Progenitor cell of endocrine pancreas (in vitro differentiated cells): Measurements from ENCODE around the gene IPO11. TPM values are rescaled to one million over a fixed set of nuclear protein-coding genes. Genes with fewer than 3 reads are reported as not detected.

Source experiments
- DNase-seq: peaks from one replicate; pipeline ENCODE4 v3.0.0; 2021; ENCODE audit warnings: low spot score; ENCODE audit not compliant: unreplicated experiment
- H3K27ac Mint-ChIP-seq: 2 replicates; pipeline ENCODE4 v1.8.0; 2021; ENCODE audit warnings: mild to moderate bottlenecking, moderate library complexity, mixed read lengths
- H3K27me3 Mint-ChIP-seq: 2 replicates; pipeline ENCODE4 v1.8.0; 2021; ENCODE audit warnings: mixed read lengths
- H3K36me3 Mint-ChIP-seq: 2 replicates; pipeline ENCODE4 v1.8.0; 2022; ENCODE audit warnings: mixed read lengths; ENCODE audit not compliant: insufficient read depth
- H3K4me1 Mint-ChIP-seq: 2 replicates; pipeline ENCODE4 v1.8.0; 2021; ENCODE audit warnings: low read depth, mixed read lengths
- H3K4me3 Mint-ChIP-seq: 2 replicates; pipeline ENCODE4 v1.8.0; 2021; ENCODE audit warnings: low read depth, mild to moderate bottlenecking, moderate library complexity, mixed read lengths
- H3K9me3 Mint-ChIP-seq: 2 replicates; pipeline ENCODE4 v1.8.0; 2021; ENCODE audit warnings: low read depth, mixed read lengths
- CTCF ChIP-seq: fragments of 200-600 bp; sonication (generic); IDR thresholded peaks from one replicate; pipeline ENCODE4 v1.5.0; 2021; ENCODE audit warnings: antibody characterized with exemption, mild to moderate bottlenecking; ENCODE audit not compliant: unreplicated experiment
- total RNA-seq: library from RNA; stranded (reverse); gene quantifications from 2 replicates; pipeline ENCODE4 v1.2.1, GENCODE V29; 2021

IPO11 gene
- total RNA-seq, 1 donor from 2014 or later: 32.7 TPM

GRCh38 chr5:62374090-62374489 is 38.5 kb upstream of the IPO11 start:
- no peaks in the 10 kb centered on the region for H3K4me1 Mint-ChIP-seq
- H3K9me3 Mint-ChIP-seq: no peaks in the 10 kb centered on the region
- no peak for DNase-seq
- peaks cover 18% of the 10 kb centered on the region for H3K36me3 Mint-ChIP-seq
- H3K27me3 Mint-ChIP-seq: no peaks in the 10 kb centered on the region
- TF ChIP-seq CTCF: no peak
- H3K27ac Mint-ChIP-seq: no peak overlapping the region
- H3K4me3 Mint-ChIP-seq: no peak overlapping the region

GRCh38 chr5:62375627-62376026 is 36.9 kb upstream of the IPO11 start:
- DNase-seq: no peak
- H3K27me3 Mint-ChIP-seq: no peaks in the 10 kb centered on the region
- H3K4me1 Mint-ChIP-seq: no peaks in the 10 kb centered on the region
- no peak overlapping the region for H3K27ac Mint-ChIP-seq
- no peak for TF ChIP-seq CTCF
- H3K9me3 Mint-ChIP-seq: no peaks in the 10 kb centered on the region
- H3K36me3 Mint-ChIP-seq: peaks cover 23% of the 10 kb centered on the region
- H3K4me3 Mint-ChIP-seq: no peak overlapping the region

GRCh38 chr5:62376064-62376463 is 36.5 kb upstream of the IPO11 start:
- no peak for TF ChIP-seq CTCF
- Mint-ChIP-seq H3K4me3 (no peak overlapping the region), H3K27ac (no peak overlapping the region), H3K36me3 (peaks cover 25% of the 10 kb centered on the region), H3K9me3 (no peaks in the 10 kb centered on the region), H3K27me3 (no peaks in the 10 kb centered on the region), H3K4me1 (no peaks in the 10 kb centered on the region)
- no peak for DNase-seq

GRCh38 chr5:62385131-62385530 is 27.4 kb upstream of the IPO11 start:
- H3K4me1 Mint-ChIP-seq: no peaks in the 10 kb centered on the region
- no peaks in the 10 kb centered on the region for H3K9me3 Mint-ChIP-seq
- peak overlapping the region; percentile 74 for H3K27ac Mint-ChIP-seq
- H3K4me3 Mint-ChIP-seq: no peak overlapping the region
- no peak for DNase-seq
- peaks cover 21% of the 10 kb centered on the region for H3K36me3 Mint-ChIP-seq
- TF ChIP-seq CTCF: no peak
- H3K27me3 Mint-ChIP-seq: no peaks in the 10 kb centered on the region

GRCh38 chr5:62385816-62386400 is 26.7 kb upstream of the IPO11 start:
- Mint-ChIP-seq H3K36me3 (peaks cover 15% of the 10 kb centered on the region), H3K27me3 (no peaks in the 10 kb centered on the region), H3K4me3 (no peak overlapping the region), H3K27ac (peak overlapping the region; percentile 74), H3K4me1 (no peaks in the 10 kb centered on the region), H3K9me3 (no peaks in the 10 kb centered on the region)
- TF ChIP-seq CTCF: no peak
- no peak for DNase-seq
